Upper lobe of left lung (tissue), 6 donors: ENCODE results near the gene SFSWAP. TPM values are rescaled to one million over a fixed set of nuclear protein-coding genes. Genes with fewer than 3 reads are reported as not detected.

Experiments
- ATAC-seq, 2 donors: fragments of 200-7000 bp; cut with Tn5 transposase; one replicate each; pipeline ENCODE4 v1.9.1; 2022; ENCODE audit warnings: mild to moderate bottlenecking in 2 of 2, moderate library complexity in 2 of 2; ENCODE audit not compliant: low FRiP score in 2 of 2
- DNase-seq, 2 donors: peaks; one replicate each; pipeline ENCODE4 v3.0.0-alpha.2; 2019 to 2020
- H3K27ac ChIP-seq, 4 donors: fragments of 200-600 bp; sonication (generic); one replicate each; pipeline ENCODE4 v1.5.1; 2016 to 2019
- H3K27me3 ChIP-seq, 4 donors: fragments of 200-600 bp; sonication (generic); one replicate each; pipeline ENCODE4 v1.5.1; 2017 to 2019
- H3K36me3 ChIP-seq, 4 donors: fragments of 200-600 bp; sonication (generic); one replicate each; pipeline ENCODE4 v1.5.1; 2016 to 2019
- H3K4me1 ChIP-seq, 4 donors: fragments of 200-600 bp; sonication (generic); one replicate each; pipeline ENCODE4 v1.5.1; 2018 to 2019
- H3K4me3 ChIP-seq, 4 donors: fragments of 200-600 bp; sonication (generic); one replicate each; pipeline ENCODE4 v1.5.1; 2017 to 2019; ENCODE audit warnings: mild to moderate bottlenecking in 2 of 4, moderate library complexity in 1 of 4
- H3K9me3 ChIP-seq, 4 donors: fragments of 200-600 bp; sonication (generic); one replicate each; pipeline ENCODE4 v1.5.1; 2018 to 2019
- CTCF ChIP-seq, 6 experiments: fragments of 450-650 bp in 4 of 6; fragments of 200-600 bp in 2 of 6; sonication (generic) in 2 of 6; IDR thresholded peaks; one replicate each; pipeline ENCODE4 v1.5.1; 2016 to 2019; ENCODE audit warnings: antibody characterized with exemption in 6 of 6
- EP300 ChIP-seq, 4 donors: sonication (generic); formaldehyde crosslinking; IDR thresholded peaks; one replicate each; pipeline ENCODE4 v1.5.1; 2017; ENCODE audit warnings: antibody characterized with exemption in 4 of 4, control low read depth in 2 of 4
- POLR2A ChIP-seq, 4 donors: fragments of 450-650 bp; IDR thresholded peaks; one replicate each; pipeline ENCODE4 v1.5.1; 2016 to 2017; ENCODE audit warnings: antibody characterized with exemption in 4 of 4, mild to moderate bottlenecking in 2 of 4
- POLR2AphosphoS5 ChIP-seq, 2 donors: sonication (generic); formaldehyde crosslinking; IDR thresholded peaks; one replicate each; pipeline ENCODE4 v1.5.1; 2017; ENCODE audit warnings: antibody characterized with exemption in 2 of 2
- whole genome bisulfite sequencing, 2 donors: methylation state at CpG; one replicate each; pipeline ENCODE4 v1.1.5; 2017 to 2018; 5-methylcytosine and 5-hydroxymethylcytosine counted together
- total RNA-seq, 6 donors: library from RNA; depleted of rRNA in 4 of 6; stranded (reverse); fragments of >200 nt in 4 of 6; gene quantifications; one replicate each; pipeline versions ENCODE4 v1.1.0 to v1.2.1, GENCODE V29; 2016 to 2021
- donor health status: DM: no; HTN: no; CAD: no; lungs with moderate emphysema.
- donor health status: DM: no; HTN: yes; CAD: no; lungs with severe emphysema.

SFSWAP gene
- total RNA-seq, 6 donors from 2014 or later = 33.9 to 136 (median 51.4) TPM

- H3K4me1 ChIP-seq = no peaks in the 10 kb centered on the region
- TF ChIP-seq POLR2AphosphoS5 (IDR thresholded peaks at IDR 0.05) (no peak), CTCF (IDR thresholded peaks at IDR 0.05) (no peak), EP300 (IDR thresholded peaks at IDR 0.05) (no peak), POLR2A (IDR thresholded peaks at IDR 0.05) (no peak)
- no peak overlapping the region for H3K27ac ChIP-seq
- no peaks in the 10 kb centered on the region for H3K9me3 ChIP-seq
- WGBS, 2 donors = 94 to 97% methylated on average over 18 of the region's 18 CpGs
- DNase-seq (no peak), ATAC-seq (no peak)
- H3K27me3 ChIP-seq = no peaks in the 10 kb centered on the region
- H3K4me3 ChIP-seq = no peak overlapping the region
- peaks cover 46 to 85% (median 73%) of the 10 kb centered on the region in 4 donors for H3K36me3 ChIP-seq
Observed at GRCh38 chr12:131756441-131756840, 45.6 kb downstream of the SFSWAP start.

GRCh38 chr12:131757111-131757510 is 46.2 kb downstream of the SFSWAP start:
- DNase-seq (peak in 1 of 2 donors; percentile 63), ATAC-seq (no peak)
- no peak for TF ChIP-seq POLR2A (IDR thresholded peaks at IDR 0.05)
- no peak for TF ChIP-seq CTCF (IDR thresholded peaks at IDR 0.05)
- no peak for TF ChIP-seq EP300 (IDR thresholded peaks at IDR 0.05)
- TF ChIP-seq POLR2AphosphoS5 (IDR thresholded peaks at IDR 0.05) = no peak
- 89 to 96% methylated on average over 12 to 17 of the region's 17 CpGs for WGBS, 2 donors
- Histone ChIP-seq H3K4me3 (no peak overlapping the region), H3K27ac (no peak overlapping the region), H3K36me3 (peaks cover 51 to 89% (median 73%) of the 10 kb centered on the region in 4 donors), H3K27me3 (no peaks in the 10 kb centered on the region), H3K4me1 (no peaks in the 10 kb centered on the region), H3K9me3 (no peaks in the 10 kb centered on the region)

- Histone ChIP-seq H3K27ac (no peak overlapping the region), H3K9me3 (no peaks in the 10 kb centered on the region), H3K4me3 (no peak overlapping the region), H3K36me3 (peaks cover 49 to 90% (median 71%) of the 10 kb centered on the region in 4 donors), H3K27me3 (no peaks in the 10 kb centered on the region), H3K4me1 (no peaks in the 10 kb centered on the region)
- DNase-seq = peak in 1 of 2 donors; percentile 52
- ATAC-seq = no peak
- WGBS, 2 donors = 92 to 97% methylated on average over 7 to 11 of the region's 11 CpGs
- TF ChIP-seq CTCF (IDR thresholded peaks at IDR 0.05) = no peak
Observed at GRCh38 chr12:131758016-131758739, 47.3 kb downstream of the SFSWAP start.

GRCh38 chr12:131759176-131759575 is 48.3 kb downstream of the SFSWAP start:
- DNase-seq = no peak
- TF ChIP-seq POLR2A (IDR thresholded peaks at IDR 0.05) = no peak
- peak in 1 of 4 donors; percentile 33 for TF ChIP-seq EP300 (IDR thresholded peaks at IDR 0.05)
- no peak for TF ChIP-seq POLR2AphosphoS5 (IDR thresholded peaks at IDR 0.05)
- no peak overlapping the region for H3K4me3 ChIP-seq
- 80 to 81% methylated on average over 8 of the region's 8 CpGs for WGBS, 2 donors
- no peaks in the 10 kb centered on the region for H3K27me3 ChIP-seq
- H3K9me3 ChIP-seq = no peaks in the 10 kb centered on the region
- ATAC-seq = peak; percentile 16 to 31
- H3K4me1 ChIP-seq = no peaks in the 10 kb centered on the region
- peaks cover 41 to 90% (median 68%) of the 10 kb centered on the region in 4 donors for H3K36me3 ChIP-seq
- H3K27ac ChIP-seq = no peak overlapping the region

GRCh38 chr12:131761638-131762037 is 50.7 kb downstream of the SFSWAP start:
- Histone ChIP-seq H3K27me3 (no peaks in the 10 kb centered on the region), H3K27ac (no peak overlapping the region), H3K36me3 (peaks cover 35 to 90% (median 67%) of the 10 kb centered on the region in 4 donors), H3K4me3 (no peak overlapping the region), H3K4me1 (no peaks in the 10 kb centered on the region), H3K9me3 (no peaks in the 10 kb centered on the region)
- ATAC-seq (no peak), DNase-seq (no peak)
- WGBS, 2 donors = 91 to 93% methylated on average over 5 of the region's 5 CpGs
- no peak for TF ChIP-seq CTCF (IDR thresholded peaks at IDR 0.05)
- TF ChIP-seq POLR2AphosphoS5 (IDR thresholded peaks at IDR 0.05) = no peak
- TF ChIP-seq POLR2A (IDR thresholded peaks at IDR 0.05) = no peak
- no peak for TF ChIP-seq EP300 (IDR thresholded peaks at IDR 0.05)
